Neural progenitor cell (in vitro differentiated cells): ENCODE results near the gene DMWD. TPM values are rescaled to one million over a fixed set of nuclear protein-coding genes. Genes with fewer than 3 reads are reported as not detected.

Source experiments
- DNase-seq: peaks from one replicate; pipeline ENCODE4 v3.0.0-alpha.2; 2016; ENCODE audit warnings: low spot score
- H2AFZ ChIP-seq: fragments of 200-600 bp; sonication (generic); replicated peaks from 2 replicates; pipeline ENCODE4 v1.6.1; 2016; ENCODE audit warnings: antibody characterized with exemption
- H3F3A ChIP-seq: fragments of 200-600 bp; sonication (generic); 2 replicates; pipeline ENCODE4 v1.6.1; 2016; ENCODE audit warnings: antibody characterized with exemption, low read depth
- H3K27ac ChIP-seq: fragments of 200-600 bp; sonication (generic); 2 replicates; pipeline ENCODE4 v1.5.1; 2016; ENCODE audit warnings: mild to moderate bottlenecking
- H3K27me3 ChIP-seq: fragments of 200-600 bp; sonication (generic); 2 replicates; pipeline ENCODE4 v1.6.1; 2016; ENCODE audit warnings: mild to moderate bottlenecking, moderate library complexity
- H3K36me3 ChIP-seq: fragments of 200-600 bp; sonication (generic); 2 replicates; pipeline ENCODE4 v1.5.1; 2016
- H3K4me1 ChIP-seq: fragments of 200-600 bp; sonication (generic); 2 replicates; pipeline ENCODE4 v1.6.1; 2016; ENCODE audit warnings: mixed run types
- H3K4me2 ChIP-seq: fragments of 200-600 bp; sonication (generic); 2 replicates; pipeline ENCODE4 v1.6.1; 2016
- H3K4me3 ChIP-seq: fragments of 200-600 bp; sonication (generic); 2 replicates; pipeline ENCODE4 v1.5.1; 2016
- H3K79me2 ChIP-seq: fragments of 200-600 bp; sonication (generic); 2 replicates; pipeline ENCODE4 v1.6.1; 2016; ENCODE audit warnings: low read depth
- H3K9ac ChIP-seq: fragments of 200-600 bp; sonication (generic); 2 replicates; pipeline ENCODE4 v1.6.1; 2016
- H3K9me3 ChIP-seq: fragments of 200-600 bp; sonication (generic); 2 replicates; pipeline ENCODE4 v1.5.1; 2016; ENCODE audit warnings: low read depth
- H4K20me1 ChIP-seq: fragments of 200-600 bp; sonication (generic); 2 replicates; pipeline ENCODE4 v1.6.1; 2016; ENCODE audit warnings: low read depth
- H3K27ac Mint-ChIP-seq: 3 replicates; pipeline ENCODE4 v1.8.0; 2021; ENCODE audit warnings: mixed read lengths
- H3K27me3 Mint-ChIP-seq: 2 replicates; pipeline ENCODE4 v1.8.0; 2022; ENCODE audit warnings: low read depth, mild to moderate bottlenecking, inconsistent platforms, moderate library complexity, mixed read lengths; ENCODE audit not compliant: insufficient read depth
- H3K36me3 Mint-ChIP-seq: 3 replicates; pipeline ENCODE4 v1.8.0; 2021; ENCODE audit warnings: mixed read lengths
- H3K4me1 Mint-ChIP-seq: 3 replicates; pipeline ENCODE4 v1.8.0; 2021; ENCODE audit warnings: mixed read lengths
- H3K4me3 Mint-ChIP-seq: 3 replicates; pipeline ENCODE4 v1.8.0; 2021; ENCODE audit warnings: mild to moderate bottlenecking, moderate library complexity, mixed read lengths
- H3K9me3 Mint-ChIP-seq: 3 replicates; pipeline ENCODE4 v1.8.0; 2020; ENCODE audit warnings: mixed read lengths
- CTCF ChIP-seq: fragments of 200-600 bp; sonication (generic); IDR thresholded peaks from 2 replicates; pipeline ENCODE4 v1.5.1; 2017; ENCODE audit warnings: antibody characterized with exemption, mild to moderate bottlenecking
- EZH2 ChIP-seq: fragments of 200-600 bp; sonication (generic); IDR thresholded peaks from 2 replicates; pipeline ENCODE4 v1.6.1; 2017; ENCODE audit warnings: antibody characterized with exemption, mild to moderate bottlenecking, moderate library complexity
- EZH2phosphoT487 ChIP-seq: fragments of 200-600 bp; sonication (generic); IDR thresholded peaks from 2 replicates; pipeline ENCODE4 v1.6.1; 2017; ENCODE audit warnings: antibody characterized with exemption
- total RNA-seq: library from RNA; depleted of rRNA; stranded (reverse); fragments of >200 nt; gene quantifications from 2 replicates; pipeline ENCODE4 v1.2.3, GENCODE V29; 2015; ENCODE audit warnings: low replicate concordance

The DMWD gene
- total RNA-seq, 1 donor from 2014 or later: 22.8 TPM

- peaks cover 22% of the 10 kb centered on the region for H3K4me1 Mint-ChIP-seq
- H3K27me3 Mint-ChIP-seq: peaks cover 14% of the 10 kb centered on the region
- Histone ChIP-seq H3F3A (peaks cover 57% of the 10 kb centered on the region), H3K4me2 (peak overlapping the region; percentile 99), H3K9me3 (no peaks in the 10 kb centered on the region), H4K20me1 (peaks cover 26% of the 10 kb centered on the region), H3K27me3 (no peaks in the 10 kb centered on the region), H3K4me1 (peaks cover 33% of the 10 kb centered on the region), H3K27ac (peak overlapping the region; percentile 94), H3K9ac (peak overlapping the region; percentile 67), H3K36me3 (no peaks in the 10 kb centered on the region), H3K79me2 (peaks cover 25% of the 10 kb centered on the region), H3K4me3 (peak overlapping the region; percentile 86), H2AFZ (no peak overlapping the region)
- no peaks in the 10 kb centered on the region for H3K9me3 Mint-ChIP-seq
- peak overlapping the region; percentile 97 for H3K4me3 Mint-ChIP-seq
- H3K36me3 Mint-ChIP-seq: peaks cover 8% of the 10 kb centered on the region
- peak; percentile 71 for DNase-seq
- TF ChIP-seq EZH2: no peak
- no peak for TF ChIP-seq CTCF
- no peak for TF ChIP-seq EZH2phosphoT487
- peak overlapping the region; percentile 99 for H3K27ac Mint-ChIP-seq
Measured at GRCh38 chr19:45768655-45768983, 24.0 kb downstream of the DMWD start.

GRCh38 chr19:45767881-45768654 is 24.6 kb downstream of the DMWD start:
- peaks cover 34% of the 10 kb centered on the region for H3K4me1 ChIP-seq
- DNase-seq: peak; percentile 83
- Mint-ChIP-seq H3K9me3 (no peaks in the 10 kb centered on the region), H3K36me3 (peaks cover 3% of the 10 kb centered on the region), H3K27ac (peak overlapping the region; percentile 92), H3K4me1 (peaks cover 22% of the 10 kb centered on the region), H3K4me3 (peak overlapping the region; percentile 92), H3K27me3 (peaks cover 15% of the 10 kb centered on the region)
- H2AFZ ChIP-seq: no peak overlapping the region
- no peaks in the 10 kb centered on the region for H3K9me3 ChIP-seq
- peak overlapping the region; percentile 67 for H3K9ac ChIP-seq
- peak overlapping the region; percentile 86 for H3K4me3 ChIP-seq
- peaks cover 26% of the 10 kb centered on the region for H4K20me1 ChIP-seq
- H3F3A ChIP-seq: peaks cover 57% of the 10 kb centered on the region
- peak overlapping the region; percentile 99 for H3K4me2 ChIP-seq
- H3K36me3 ChIP-seq: no peaks in the 10 kb centered on the region
- H3K79me2 ChIP-seq: peaks cover 25% of the 10 kb centered on the region
- H3K27ac ChIP-seq: peak overlapping the region; percentile 94
- no peaks in the 10 kb centered on the region for H3K27me3 ChIP-seq
- TF ChIP-seq EZH2: no peak
- no peak for TF ChIP-seq EZH2phosphoT487
- TF ChIP-seq CTCF: no peak

GRCh38 chr19:45767410-45767880 is 25.2 kb downstream of the DMWD start:
- TF ChIP-seq EZH2 (no peak), EZH2phosphoT487 (no peak), CTCF (no peak)
- DNase-seq: peak; percentile 88
- H3K4me1 ChIP-seq: peaks cover 34% of the 10 kb centered on the region
- no peaks in the 10 kb centered on the region for H3K9me3 Mint-ChIP-seq
- H3K36me3 Mint-ChIP-seq: peaks cover 3% of the 10 kb centered on the region
- H4K20me1 ChIP-seq: peaks cover 26% of the 10 kb centered on the region
- H3K79me2 ChIP-seq: peaks cover 25% of the 10 kb centered on the region
- H3K4me3 ChIP-seq: peak overlapping the region; percentile 86
- peak overlapping the region; percentile 68 for H3K27ac ChIP-seq
- no peaks in the 10 kb centered on the region for H3K27me3 ChIP-seq
- no peak overlapping the region for H2AFZ ChIP-seq
- peaks cover 55% of the 10 kb centered on the region for H3F3A ChIP-seq
- peak overlapping the region; percentile 92 for H3K4me3 Mint-ChIP-seq
- peak overlapping the region; percentile 85 for H3K27ac Mint-ChIP-seq
- peaks cover 15% of the 10 kb centered on the region for H3K27me3 Mint-ChIP-seq
- H3K9ac ChIP-seq: peak overlapping the region; percentile 67
- H3K9me3 ChIP-seq: no peaks in the 10 kb centered on the region
- H3K4me2 ChIP-seq: peak overlapping the region; percentile 99
- H3K36me3 ChIP-seq: no peaks in the 10 kb centered on the region
- peaks cover 22% of the 10 kb centered on the region for H3K4me1 Mint-ChIP-seq
